NB4 (cell line): ENCODE results near the gene KIAA1210.

Experiments used
- POLR2A ChIP-seq: IDR thresholded peaks from 2 replicates; pipeline ENCODE4 v1.6.1; 2011; ENCODE audit warnings: mild to moderate bottlenecking; ENCODE audit not compliant: insufficient read length; ENCODE audit errors: extremely low read depth
- TF ChIP-seq, protein P1 (sequence below): IDR thresholded peaks from one replicate; pipeline ENCODE4 v1.5.1; 2012; ENCODE audit warnings: low read depth, low read length

DNA sequence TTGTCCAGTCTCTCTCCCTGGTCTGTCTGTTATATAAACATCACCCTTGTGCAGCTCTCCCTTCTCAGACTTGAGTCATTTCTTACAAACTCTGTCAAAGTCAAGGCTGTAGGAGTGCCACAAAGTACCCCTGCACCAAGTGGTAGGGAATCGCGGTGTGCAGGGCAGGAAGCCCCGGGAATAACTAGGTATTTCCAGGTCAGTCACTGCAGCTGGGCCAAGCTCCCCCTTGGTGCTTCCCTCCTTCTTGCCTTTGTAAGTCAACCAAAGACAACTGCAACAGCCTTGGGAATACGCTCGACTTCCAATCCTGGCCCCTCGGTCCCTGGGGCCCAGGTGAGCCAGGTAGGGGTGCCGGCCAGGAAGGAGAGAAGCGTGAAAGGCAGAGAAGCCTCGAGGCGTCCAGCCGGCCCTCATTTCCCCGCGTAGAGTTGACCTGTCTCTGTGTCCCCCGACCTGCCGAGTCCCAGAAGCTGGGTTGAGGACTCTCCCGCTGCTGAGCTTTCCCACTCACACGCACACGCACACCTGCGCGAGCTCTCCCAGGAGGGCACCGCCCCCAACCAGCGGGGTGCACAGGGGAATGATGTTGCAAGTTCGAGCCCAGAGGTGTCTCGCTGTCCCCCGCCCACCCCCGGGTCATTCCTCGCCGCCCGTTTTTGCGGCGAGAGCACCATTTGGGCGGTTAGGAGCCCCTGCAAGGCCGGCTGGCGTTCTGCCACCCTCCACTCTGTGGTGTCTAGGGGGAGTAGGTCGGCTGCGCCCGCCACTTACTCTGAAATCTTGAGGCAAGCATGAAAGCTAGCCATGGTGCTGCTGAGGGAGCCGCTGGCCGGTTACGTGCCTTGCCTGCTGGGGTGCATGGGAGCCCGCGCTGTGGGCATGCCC lies 22.8 kb upstream of the KIAA1210 start:
- TF ChIP-seq, protein P1, sequence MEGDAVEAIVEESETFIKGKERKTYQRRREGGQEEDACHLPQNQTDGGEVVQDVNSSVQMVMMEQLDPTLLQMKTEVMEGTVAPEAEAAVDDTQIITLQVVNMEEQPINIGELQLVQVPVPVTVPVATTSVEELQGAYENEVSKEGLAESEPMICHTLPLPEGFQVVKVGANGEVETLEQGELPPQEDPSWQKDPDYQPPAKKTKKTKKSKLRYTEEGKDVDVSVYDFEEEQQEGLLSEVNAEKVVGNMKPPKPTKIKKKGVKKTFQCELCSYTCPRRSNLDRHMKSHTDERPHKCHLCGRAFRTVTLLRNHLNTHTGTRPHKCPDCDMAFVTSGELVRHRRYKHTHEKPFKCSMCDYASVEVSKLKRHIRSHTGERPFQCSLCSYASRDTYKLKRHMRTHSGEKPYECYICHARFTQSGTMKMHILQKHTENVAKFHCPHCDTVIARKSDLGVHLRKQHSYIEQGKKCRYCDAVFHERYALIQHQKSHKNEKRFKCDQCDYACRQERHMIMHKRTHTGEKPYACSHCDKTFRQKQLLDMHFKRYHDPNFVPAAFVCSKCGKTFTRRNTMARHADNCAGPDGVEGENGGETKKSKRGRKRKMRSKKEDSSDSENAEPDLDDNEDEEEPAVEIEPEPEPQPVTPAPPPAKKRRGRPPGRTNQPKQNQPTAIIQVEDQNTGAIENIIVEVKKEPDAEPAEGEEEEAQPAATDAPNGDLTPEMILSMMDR = no peak
- TF ChIP-seq POLR2A = no peak
